K562 (cell line): ENCODE measurements around the gene TUBB4B. TPM values are rescaled to one million over a fixed set of nuclear protein-coding genes. Genes with fewer than 3 reads are reported as not detected.

Source experiments
- BCLAF1 ChIP-seq, 2 experiments: fragments of 450-650 bp in 1 of 2; IDR thresholded peaks; 2 replicates each; pipeline ENCODE4 v1.6.1; 2011 to 2017; ENCODE audit warnings: low read depth in 2 of 2, antibody characterized with exemption in 1 of 2, borderline replicate concordance in 1 of 2, low read length in 1 of 2, mild to moderate bottlenecking in 1 of 2, mixed read lengths in 1 of 2; ENCODE audit not compliant: control insufficient read depth in 1 of 2
- BCOR ChIP-seq: fragments of 450-650 bp; IDR thresholded peaks from 2 replicates; pipeline ENCODE4 v1.6.1; 2016
- CBFA2T3 ChIP-seq: fragments of 450-650 bp; IDR thresholded peaks from 2 replicates; pipeline ENCODE4 v1.6.1; 2017
- DPF2 ChIP-seq: fragments of 450-650 bp; IDR thresholded peaks from 2 replicates; pipeline ENCODE4 v1.6.1; 2016
- EP300 ChIP-seq: IDR thresholded peaks from 2 replicates; pipeline ENCODE4 v1.6.1; 2012; ENCODE audit warnings: low read length, improper control_type of control experiment
- MEF2D ChIP-seq: conservative IDR thresholded peaks from 2 replicates; pipeline ENCODE4 v1.6.1; 2016; ENCODE audit warnings: low read depth, missing genetic modification characterization, missing compliant biosample characterization
- NFIC ChIP-seq: fragments of 450-650 bp; IDR thresholded peaks from 2 replicates; pipeline ENCODE4 v1.6.1; 2017; ENCODE audit warnings: mild to moderate bottlenecking, inconsistent platforms
- NFRKB ChIP-seq: fragments of 450-650 bp; IDR thresholded peaks from 2 replicates; pipeline ENCODE4 v1.6.1; 2016; ENCODE audit warnings: low read depth
- RAD51 ChIP-seq: fragments of 450-650 bp; IDR thresholded peaks from 2 replicates; pipeline ENCODE4 v1.7.1; 2016; ENCODE audit warnings: low read depth, mild to moderate bottlenecking, borderline replicate concordance
- SOX6 ChIP-seq: fragments of 450-650 bp; IDR thresholded peaks from 2 replicates; pipeline ENCODE4 v1.6.1; 2014; ENCODE audit warnings: mild to moderate bottlenecking
- SP2 ChIP-seq: IDR thresholded peaks from 2 replicates; pipeline ENCODE4 v1.6.1; 2011; ENCODE audit warnings: mild to moderate bottlenecking, low read depth, low read length, moderate library complexity; ENCODE audit not compliant: poor library complexity, severe bottlenecking; ENCODE audit errors: extremely low read depth
- TEAD1 ChIP-seq, 2 experiments: fragments of 450-650 bp in 1 of 2; sonication (generic) in 1 of 2; formaldehyde crosslinking; IDR thresholded peaks; 2 replicates each; pipeline versions ENCODE4 v1.4.0 to v1.8.0; 2020 to 2022; ENCODE audit warnings: mild to moderate bottlenecking in 2 of 2, missing genetic modification reagents in 1 of 2
- XRCC5 ChIP-seq: fragments of 200-400 bp; formaldehyde crosslinking; IDR thresholded peaks from 2 replicates; pipeline ENCODE4 v1.6.1; 2017; ENCODE audit warnings: low read depth, mild to moderate bottlenecking, low read length
- ZNF134 ChIP-seq: fragments of 250-450 bp; sonication (Bioruptor Pico); conservative IDR thresholded peaks from 2 replicates; pipeline ENCODE4 v1.4.0; 2020
- ZZZ3 ChIP-seq: fragments of 450-650 bp; IDR thresholded peaks from 2 replicates; pipeline ENCODE4 v1.6.1; 2016; ENCODE audit warnings: antibody characterized with exemption, mild to moderate bottlenecking, moderate library complexity
- polyA plus RNA-seq, 8 experiments: library from polyadenylated mRNA; depleted of rRNA in 4 of 8; stranded (reverse) in 5 of 8; unstranded in 3 of 8; fragments of >200 nt; fragmentation: Nextera tagmentation in 2 of 8; fragmentation: Illumina TruSeq in 1 of 8; extraction: Ambion mirVana in 2 of 8; extraction: Trizol in 1 of 8; gene quantifications; 2 replicates each; pipeline versions ENCODE4 v1.2.1 to v1.2.3, GENCODE V29; 2011 to 2014; ENCODE audit warnings: inconsistent platforms in 1 of 8, missing spikeins in 1 of 8
- total RNA-seq, 7 experiments: library from RNA; depleted of rRNA in 6 of 7; stranded (reverse); fragments of >200 nt in 6 of 7; fragmentation: Illumina TruSeq in 2 of 7; extraction: Trizol in 2 of 7; gene quantifications; 2 replicates each; pipeline versions ENCODE4 v1.2.1 to v1.2.3, GENCODE V29; 2011 to 2021; ENCODE audit warnings: low replicate concordance in 1 of 7
- TF ChIP-seq, protein P1 (sequence below): fragments of 450-650 bp; IDR thresholded peaks from 2 replicates; pipeline ENCODE4 v1.6.1; 2016
- TF ChIP-seq, protein P2 (sequence below): fragments of 450-650 bp; IDR thresholded peaks from 2 replicates; pipeline ENCODE4 v1.6.1; 2014; ENCODE audit warnings: low read depth, mild to moderate bottlenecking, moderate library complexity, borderline replicate concordance
- TF ChIP-seq, protein P3 (sequence below): fragments of 450-650 bp; IDR thresholded peaks from 2 replicates; pipeline ENCODE4 v1.6.1; 2017; ENCODE audit warnings: antibody characterized with exemption, mild to moderate bottlenecking

The TUBB4B gene
- total and polyA plus RNA-seq, 9 of the 15 experiments (the other 6 are each of a cell fraction or from before 2014, with no cell fraction given), result 24.1 to 443 (median 268) TPM

DNA sequence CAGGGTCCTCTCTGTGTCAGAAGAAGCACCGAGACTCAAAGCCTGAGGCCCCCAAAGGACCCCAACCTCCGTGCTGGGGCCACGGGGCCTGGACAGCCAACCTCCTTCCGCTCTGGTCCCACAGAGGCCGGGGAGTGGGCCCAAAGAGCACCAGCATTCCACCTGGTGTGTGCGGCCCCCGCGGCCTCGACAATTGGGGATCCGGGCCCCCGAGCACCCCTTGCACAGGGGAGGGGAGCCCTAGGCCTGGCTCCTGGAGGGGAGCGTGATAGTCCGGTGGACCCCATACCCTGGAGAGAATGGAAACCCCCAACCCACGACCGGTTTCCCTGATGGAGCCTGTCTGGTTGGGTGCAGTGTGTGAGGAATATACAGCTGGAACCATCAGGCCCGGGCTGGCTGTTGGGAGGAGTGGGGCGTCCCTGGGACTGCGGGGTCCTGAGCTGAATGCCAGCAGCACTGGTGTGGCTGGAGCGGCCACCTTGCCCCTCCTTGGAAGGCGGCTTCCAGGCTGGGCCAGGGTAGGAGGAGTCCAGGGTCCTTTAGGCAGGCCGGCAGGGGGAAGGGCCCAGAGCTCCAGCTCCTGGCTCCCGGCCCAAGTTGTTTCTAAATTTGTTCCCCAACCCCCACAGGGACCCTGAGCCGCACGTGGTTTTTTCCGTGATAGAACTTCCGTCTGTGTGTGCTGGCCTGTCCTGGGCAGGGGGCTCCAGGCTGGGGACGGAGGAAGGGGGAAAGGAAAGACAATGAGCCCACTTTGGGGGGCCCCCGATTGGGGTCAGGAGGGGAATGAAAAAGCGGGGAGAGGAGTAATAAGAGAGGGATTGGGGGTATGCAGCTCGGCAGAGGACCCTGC lies 35.6 kb downstream of the TUBB4B start (continued):
- TF ChIP-seq ZNF134 (CRISPR knock-in tag) (no peak), BCLAF1 (IDR thresholded peaks at IDR 0.05; ENCODE audit: borderline replicate concordance in 1 of 2, control insufficient read depth in 1 of 2, low read depth in 2 of 2, low read length in 1 of 2) (0 out of 4 replicates have a peak, but pooled peaks of 1 of the 2 experiments have one; percentile 25), MEF2D (tag) (peak; percentile 78; the same call in 1 of the 2 replicates), XRCC5 (peak; percentile 82), EP300 (no peak), NFIC (peak; percentile 95), CBFA2T3 (0 out of 2 replicates have a peak, but pooled peaks have one; percentile 7), TEAD1 (CRISPR knock-in tag; IDR thresholded peaks at IDR 0.05) (no peak), NFRKB (peak; percentile 88), DPF2 (peak; percentile 56; the same call in 1 of the 2 replicates), SP2 (no peak), ZZZ3 (no peak), RAD51 (peak; percentile 63; the same call in 1 of the 2 replicates), SOX6 (0 out of 2 replicates have a peak, but pooled peaks have one; percentile 13), BCOR (no peak)
- TF ChIP-seq, protein P1, sequence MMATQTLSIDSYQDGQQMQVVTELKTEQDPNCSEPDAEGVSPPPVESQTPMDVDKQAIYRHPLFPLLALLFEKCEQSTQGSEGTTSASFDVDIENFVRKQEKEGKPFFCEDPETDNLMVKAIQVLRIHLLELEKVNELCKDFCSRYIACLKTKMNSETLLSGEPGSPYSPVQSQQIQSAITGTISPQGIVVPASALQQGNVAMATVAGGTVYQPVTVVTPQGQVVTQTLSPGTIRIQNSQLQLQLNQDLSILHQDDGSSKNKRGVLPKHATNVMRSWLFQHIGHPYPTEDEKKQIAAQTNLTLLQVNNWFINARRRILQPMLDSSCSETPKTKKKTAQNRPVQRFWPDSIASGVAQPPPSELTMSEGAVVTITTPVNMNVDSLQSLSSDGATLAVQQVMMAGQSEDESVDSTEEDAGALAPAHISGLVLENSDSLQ, result no peak
- TF ChIP-seq, protein P2, sequence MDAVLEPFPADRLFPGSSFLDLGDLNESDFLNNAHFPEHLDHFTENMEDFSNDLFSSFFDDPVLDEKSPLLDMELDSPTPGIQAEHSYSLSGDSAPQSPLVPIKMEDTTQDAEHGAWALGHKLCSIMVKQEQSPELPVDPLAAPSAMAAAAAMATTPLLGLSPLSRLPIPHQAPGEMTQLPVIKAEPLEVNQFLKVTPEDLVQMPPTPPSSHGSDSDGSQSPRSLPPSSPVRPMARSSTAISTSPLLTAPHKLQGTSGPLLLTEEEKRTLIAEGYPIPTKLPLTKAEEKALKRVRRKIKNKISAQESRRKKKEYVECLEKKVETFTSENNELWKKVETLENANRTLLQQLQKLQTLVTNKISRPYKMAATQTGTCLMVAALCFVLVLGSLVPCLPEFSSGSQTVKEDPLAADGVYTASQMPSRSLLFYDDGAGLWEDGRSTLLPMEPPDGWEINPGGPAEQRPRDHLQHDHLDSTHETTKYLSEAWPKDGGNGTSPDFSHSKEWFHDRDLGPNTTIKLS, result peak; percentile 17
- TF ChIP-seq, protein P3, sequence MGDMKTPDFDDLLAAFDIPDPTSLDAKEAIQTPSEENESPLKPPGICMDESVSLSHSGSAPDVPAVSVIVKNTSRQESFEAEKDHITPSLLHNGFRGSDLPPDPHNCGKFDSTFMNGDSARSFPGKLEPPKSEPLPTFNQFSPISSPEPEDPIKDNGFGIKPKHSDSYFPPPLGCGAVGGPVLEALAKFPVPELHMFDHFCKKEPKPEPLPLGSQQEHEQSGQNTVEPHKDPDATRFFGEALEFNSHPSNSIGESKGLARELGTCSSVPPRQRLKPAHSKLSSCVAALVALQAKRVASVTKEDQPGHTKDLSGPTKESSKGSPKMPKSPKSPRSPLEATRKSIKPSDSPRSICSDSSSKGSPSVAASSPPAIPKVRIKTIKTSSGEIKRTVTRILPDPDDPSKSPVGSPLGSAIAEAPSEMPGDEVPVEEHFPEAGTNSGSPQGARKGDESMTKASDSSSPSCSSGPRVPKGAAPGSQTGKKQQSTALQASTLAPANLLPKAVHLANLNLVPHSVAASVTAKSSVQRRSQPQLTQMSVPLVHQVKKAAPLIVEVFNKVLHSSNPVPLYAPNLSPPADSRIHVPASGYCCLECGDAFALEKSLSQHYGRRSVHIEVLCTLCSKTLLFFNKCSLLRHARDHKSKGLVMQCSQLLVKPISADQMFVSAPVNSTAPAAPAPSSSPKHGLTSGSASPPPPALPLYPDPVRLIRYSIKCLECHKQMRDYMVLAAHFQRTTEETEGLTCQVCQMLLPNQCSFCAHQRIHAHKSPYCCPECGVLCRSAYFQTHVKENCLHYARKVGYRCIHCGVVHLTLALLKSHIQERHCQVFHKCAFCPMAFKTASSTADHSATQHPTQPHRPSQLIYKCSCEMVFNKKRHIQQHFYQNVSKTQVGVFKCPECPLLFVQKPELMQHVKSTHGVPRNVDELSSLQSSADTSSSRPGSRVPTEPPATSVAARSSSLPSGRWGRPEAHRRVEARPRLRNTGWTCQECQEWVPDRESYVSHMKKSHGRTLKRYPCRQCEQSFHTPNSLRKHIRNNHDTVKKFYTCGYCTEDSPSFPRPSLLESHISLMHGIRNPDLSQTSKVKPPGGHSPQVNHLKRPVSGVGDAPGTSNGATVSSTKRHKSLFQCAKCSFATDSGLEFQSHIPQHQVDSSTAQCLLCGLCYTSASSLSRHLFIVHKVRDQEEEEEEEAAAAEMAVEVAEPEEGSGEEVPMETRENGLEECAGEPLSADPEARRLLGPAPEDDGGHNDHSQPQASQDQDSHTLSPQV, result peak; percentile 33
